Esophagus muscularis mucosa (tissue), 3 donors: Measurements from ENCODE around the gene CYB5RL.

Source experiments
- POLR2AphosphoS5 ChIP-seq, 2 donors: sonication (generic); formaldehyde crosslinking; IDR thresholded peaks; one replicate each; pipeline ENCODE4 v1.6.1; 2017; ENCODE audit warnings: antibody characterized with exemption in 2 of 2
- TF ChIP-seq, protein P1 (sequence below), 3 experiments: fragments of 200-600 bp in 2 of 3; fragments of 450-650 bp in 1 of 3; sonication (generic) in 2 of 3; IDR thresholded peaks; one replicate each; pipeline ENCODE4 v1.5.1; 2017 to 2019; ENCODE audit warnings: antibody characterized with exemption in 3 of 3, mild to moderate bottlenecking in 2 of 3, moderate library complexity in 1 of 3

GRCh38 chr1:54247863-54248515 lies 48.2 kb upstream of the CYB5RL start:
- TF ChIP-seq, protein P1, sequence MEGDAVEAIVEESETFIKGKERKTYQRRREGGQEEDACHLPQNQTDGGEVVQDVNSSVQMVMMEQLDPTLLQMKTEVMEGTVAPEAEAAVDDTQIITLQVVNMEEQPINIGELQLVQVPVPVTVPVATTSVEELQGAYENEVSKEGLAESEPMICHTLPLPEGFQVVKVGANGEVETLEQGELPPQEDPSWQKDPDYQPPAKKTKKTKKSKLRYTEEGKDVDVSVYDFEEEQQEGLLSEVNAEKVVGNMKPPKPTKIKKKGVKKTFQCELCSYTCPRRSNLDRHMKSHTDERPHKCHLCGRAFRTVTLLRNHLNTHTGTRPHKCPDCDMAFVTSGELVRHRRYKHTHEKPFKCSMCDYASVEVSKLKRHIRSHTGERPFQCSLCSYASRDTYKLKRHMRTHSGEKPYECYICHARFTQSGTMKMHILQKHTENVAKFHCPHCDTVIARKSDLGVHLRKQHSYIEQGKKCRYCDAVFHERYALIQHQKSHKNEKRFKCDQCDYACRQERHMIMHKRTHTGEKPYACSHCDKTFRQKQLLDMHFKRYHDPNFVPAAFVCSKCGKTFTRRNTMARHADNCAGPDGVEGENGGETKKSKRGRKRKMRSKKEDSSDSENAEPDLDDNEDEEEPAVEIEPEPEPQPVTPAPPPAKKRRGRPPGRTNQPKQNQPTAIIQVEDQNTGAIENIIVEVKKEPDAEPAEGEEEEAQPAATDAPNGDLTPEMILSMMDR (IDR thresholded peaks at IDR 0.05): no peak
- TF ChIP-seq POLR2AphosphoS5 (IDR thresholded peaks at IDR 0.05): no peak
